CD8-positive, alpha-beta memory T cell (primary cell): ENCODE data around the gene PRRG3. TPM values are rescaled to one million over a fixed set of nuclear protein-coding genes. Genes with fewer than 3 reads are reported as not detected.
A peak's percentile ranks its signal among the peaks of the same experiment; 100 is the strongest.
"Not testable (repeated sequence)": the region's sequence is repeated elsewhere in the genome, so short reads cannot be mapped to it uniquely, and the experiment has no call there.

Source experiments
- CTCF ChIA-PET: fragments of 350-600 bp; sonication (Branson Sonifier 250); formaldehyde crosslinking; loops from one replicate; lab custom pipeline; 2021; ENCODE audit warnings: antibody characterized with exemption; lab: Charles Lee
- POLR2A ChIA-PET: fragments of 350-600 bp; sonication (Branson Sonifier 250); formaldehyde crosslinking; loops from one replicate; lab custom pipeline; 2021; ENCODE audit warnings: antibody characterized with exemption; lab: Charles Lee
- DNase-seq, 5 donors: peaks; one replicate each; pipeline versions ENCODE4 v3.0.0 to v3.0.0-alpha.2; 2020 to 2022; ENCODE audit warnings: mixed read lengths in 1 of 5
- H3K27ac ChIP-seq: one replicate; pipeline ENCODE4 v1.7.0; 2013; ENCODE audit warnings: low read depth, mild to moderate bottlenecking, low read length, moderate library complexity
- H3K27me3 ChIP-seq: 2 replicates; pipeline ENCODE4 v1.7.0; 2013; ENCODE audit warnings: low read length, mild to moderate bottlenecking; ENCODE audit not compliant: insufficient read depth, poor library complexity, severe bottlenecking
- H3K36me3 ChIP-seq: 2 replicates; pipeline ENCODE4 v1.7.0; 2013; ENCODE audit warnings: mild to moderate bottlenecking, low read length, moderate library complexity; ENCODE audit not compliant: insufficient read depth
- H3K4me1 ChIP-seq: 2 replicates; pipeline ENCODE4 v1.7.0; 2013; ENCODE audit warnings: mild to moderate bottlenecking, low read length, moderate library complexity; ENCODE audit not compliant: insufficient read depth
- H3K4me3 ChIP-seq: 2 replicates; pipeline ENCODE4 v1.7.0; 2013; ENCODE audit warnings: mild to moderate bottlenecking, low read length
- H3K9me3 ChIP-seq: 2 replicates; pipeline ENCODE4 v1.7.0; 2013; ENCODE audit warnings: mild to moderate bottlenecking, low read length
- H3K27ac Mint-ChIP-seq, 8 donors: one replicate each; pipeline ENCODE4 v1.8.0; 2020 to 2021; ENCODE audit warnings: mixed read lengths in 8 of 8, mild to moderate bottlenecking in 6 of 8, inconsistent platforms in 3 of 8, moderate library complexity in 3 of 8
- H3K27me3 Mint-ChIP-seq, 2 donors: one replicate each; pipeline ENCODE4 v1.8.0; 2020 to 2021; ENCODE audit warnings: mixed read lengths in 2 of 2, mild to moderate bottlenecking in 1 of 2, moderate library complexity in 1 of 2
- H3K36me3 Mint-ChIP-seq, 3 donors: one replicate each; pipeline ENCODE4 v1.8.0; 2020 to 2021; ENCODE audit warnings: mixed read lengths in 3 of 3, inconsistent platforms in 1 of 3, mild to moderate bottlenecking in 1 of 3
- H3K4me1 Mint-ChIP-seq, 3 donors: one replicate each; pipeline ENCODE4 v1.8.0; 2020 to 2021; ENCODE audit warnings: mixed read lengths in 3 of 3, inconsistent platforms in 1 of 3, mild to moderate bottlenecking in 1 of 3
- H3K4me3 Mint-ChIP-seq, 7 donors: one replicate each; pipeline ENCODE4 v1.8.0; 2020 to 2021; ENCODE audit warnings: mixed read lengths in 7 of 7, mild to moderate bottlenecking in 6 of 7, moderate library complexity in 4 of 7, inconsistent platforms in 2 of 7
- H3K9me3 Mint-ChIP-seq, 5 donors: one replicate each; pipeline ENCODE4 v1.8.0; 2020 to 2022; ENCODE audit warnings: mixed read lengths in 5 of 5, mild to moderate bottlenecking in 3 of 5, moderate library complexity in 2 of 5, inconsistent platforms in 1 of 5
- polyA plus RNA-seq: library from polyadenylated mRNA; unstranded; fragments of 300-500 nt; fragmentation: Illumina TruSeq; gene quantifications from one replicate; pipeline ENCODE4 v1.2.3, GENCODE V29; 2021
- total RNA-seq, 2 experiments: library from RNA; stranded (reverse); gene quantifications; one replicate each; pipeline ENCODE4 v1.2.3, GENCODE V29; 2021

PRRG3 gene
- total and polyA plus RNA-seq, 3 experiments from 2014 or later, result not detected

DNA sequence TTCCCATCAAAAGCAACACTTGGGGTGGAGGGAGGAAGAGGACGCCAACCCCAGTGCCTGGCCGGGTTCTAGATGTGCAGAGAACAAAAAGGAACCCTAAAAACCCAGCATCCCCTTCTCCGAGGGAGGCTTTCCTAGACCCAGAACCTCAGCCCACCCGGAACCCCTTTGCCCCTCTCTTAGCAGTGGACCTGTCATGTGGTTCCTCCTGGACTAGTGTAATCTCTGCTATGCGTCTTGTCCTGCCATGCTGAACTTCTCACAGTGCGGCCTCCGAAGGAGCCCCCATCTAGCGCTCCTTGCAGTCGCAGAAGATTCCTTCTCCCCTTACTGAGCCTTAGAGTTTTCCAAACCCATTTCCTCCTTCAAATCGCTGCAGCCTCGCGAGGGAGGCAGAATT lies 1.1 kb upstream of the PRRG3 start:
- no peak overlapping the region for H3K4me3 Mint-ChIP-seq
- H3K27me3 Mint-ChIP-seq, result peaks cover 10 to 13% of the 10 kb centered on the region in 2 donors
- Histone ChIP-seq H3K4me1 (no peaks in the 10 kb centered on the region), H3K9me3 (no peaks in the 10 kb centered on the region), H3K27ac (no peak overlapping the region), H3K27me3 (no peaks in the 10 kb centered on the region), H3K4me3 (no peak overlapping the region), H3K36me3 (no peaks in the 10 kb centered on the region)
- H3K4me1 Mint-ChIP-seq, result no peaks in the 10 kb centered on the region
- H3K36me3 Mint-ChIP-seq, result no peaks in the 10 kb centered on the region
- no peak overlapping the region for H3K27ac Mint-ChIP-seq
- POLR2A ChIA-PET, result no interaction called here
- peaks cover 0 to 2% (median 0%) of the 10 kb centered on the region in 5 donors for H3K9me3 Mint-ChIP-seq
- CTCF ChIA-PET, result no interaction called here
- no peak for DNase-seq

DNA sequence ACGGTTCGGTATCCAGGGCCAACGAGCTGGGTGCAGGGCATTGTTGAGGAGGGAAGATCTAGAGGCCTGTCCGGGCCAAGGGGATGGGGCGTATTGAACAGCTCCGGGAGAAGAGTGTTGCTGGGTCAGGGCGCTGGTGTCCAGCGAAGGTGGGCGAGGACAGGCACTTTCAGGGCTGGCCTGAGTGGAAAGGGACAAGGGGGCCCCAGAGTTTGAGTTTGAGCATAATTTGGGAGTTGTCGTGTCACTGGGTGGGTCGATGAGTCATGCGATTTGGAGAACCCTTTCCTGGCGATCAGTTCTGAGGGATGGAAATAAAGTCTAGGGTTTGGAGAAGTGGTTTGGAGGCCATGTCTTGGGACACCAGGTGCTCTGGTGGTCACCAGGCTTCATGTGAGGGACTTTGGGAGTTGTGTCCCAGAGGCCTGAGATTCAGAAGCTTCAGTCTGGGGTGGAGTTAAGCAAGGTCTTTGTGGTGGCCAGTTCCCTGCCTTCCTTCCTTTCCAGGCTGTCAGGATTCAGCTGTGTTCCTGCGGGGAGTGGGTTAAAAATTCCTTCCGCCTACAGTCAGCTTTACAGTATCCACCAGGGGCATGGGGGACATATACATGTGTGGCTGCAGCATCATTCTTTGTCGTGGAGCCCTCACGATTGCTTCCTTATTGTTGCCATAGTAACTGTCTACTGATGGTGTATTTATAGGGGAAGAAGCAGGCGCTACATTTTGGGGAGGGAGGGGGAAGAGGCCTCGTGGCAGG lies 504 bp downstream of the PRRG3 start:
- no peaks in the 10 kb centered on the region for H3K9me3 ChIP-seq
- H3K4me3 ChIP-seq, result no peak overlapping the region
- no peaks in the 10 kb centered on the region for H3K4me1 ChIP-seq
- no peaks in the 10 kb centered on the region for H3K36me3 ChIP-seq
- H3K4me1 Mint-ChIP-seq, result no peaks in the 10 kb centered on the region
- H3K9me3 Mint-ChIP-seq, result peaks cover 0 to 2% (median 0%) of the 10 kb centered on the region in 5 donors
- no peak overlapping the region for H3K4me3 Mint-ChIP-seq
- no peak overlapping the region for H3K27ac ChIP-seq
- H3K27me3 ChIP-seq, result no peaks in the 10 kb centered on the region
- H3K27ac Mint-ChIP-seq, result no peak overlapping the region
- ChIA-PET CTCF (no interaction called here), POLR2A (no interaction called here)
- H3K36me3 Mint-ChIP-seq, result no peaks in the 10 kb centered on the region
- DNase-seq, result no peak
- H3K27me3 Mint-ChIP-seq, result peaks cover 12 to 13% of the 10 kb centered on the region in 2 donors

DNA sequence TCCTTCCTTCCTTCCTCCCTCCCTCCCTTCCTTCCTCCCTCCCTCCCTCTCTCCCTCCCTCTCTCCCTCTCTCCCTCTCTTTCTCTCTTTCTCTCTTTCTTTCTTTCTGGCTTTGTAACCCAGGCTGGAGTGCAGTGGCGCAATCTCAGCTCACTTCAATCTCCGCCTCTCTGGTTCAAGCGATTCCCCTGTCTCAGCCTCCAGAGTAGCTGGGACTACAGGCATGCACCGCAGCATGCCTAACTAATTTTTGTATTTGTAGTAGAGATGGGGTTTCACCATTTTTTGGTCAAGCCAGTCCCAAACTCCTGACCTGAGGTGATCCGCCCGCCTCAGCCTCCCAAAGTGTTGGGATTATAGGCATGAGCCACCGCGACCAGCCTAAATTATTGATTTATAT lies 1.8 kb downstream of the PRRG3 start:
- H3K27ac ChIP-seq, H3K36me3 Mint-ChIP-seq, H3K9me3 ChIP-seq, H3K4me1 ChIP-seq, H3K9me3 Mint-ChIP-seq, DNase-seq, POLR2A ChIA-PET, H3K4me3 Mint-ChIP-seq, H3K36me3 ChIP-seq, H3K4me1 Mint-ChIP-seq, H3K4me3 ChIP-seq, H3K27me3 ChIP-seq, CTCF ChIA-PET: not testable (repeated sequence)
- peak overlapping the region in 1 of 8 donors; percentile 81 for H3K27ac Mint-ChIP-seq
- H3K27me3 Mint-ChIP-seq, result peaks cover 13 to 16% of the 10 kb centered on the region in 2 donors

DNA sequence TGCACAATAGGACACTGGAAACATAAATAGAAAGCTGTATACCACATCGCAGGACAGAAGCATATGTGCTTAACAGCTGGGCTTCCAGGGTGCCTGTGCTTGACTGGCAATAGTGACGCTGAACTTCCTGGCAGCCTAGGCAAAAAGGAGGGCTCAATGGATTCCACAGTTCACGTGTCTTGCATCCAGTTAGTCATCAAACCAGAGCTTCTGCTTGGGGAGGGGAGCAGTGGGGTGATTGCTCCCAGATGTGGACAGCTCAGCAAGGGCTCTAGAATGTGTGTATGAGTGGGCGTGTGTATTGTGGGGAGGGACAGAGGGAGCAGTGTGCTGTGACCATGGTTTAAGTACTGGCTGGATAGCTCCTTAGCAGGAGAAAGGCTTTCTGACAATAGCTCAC lies 2.3 kb downstream of the PRRG3 start:
- H3K9me3 Mint-ChIP-seq, result peaks cover 0 to 2% (median 0%) of the 10 kb centered on the region in 5 donors

DNA sequence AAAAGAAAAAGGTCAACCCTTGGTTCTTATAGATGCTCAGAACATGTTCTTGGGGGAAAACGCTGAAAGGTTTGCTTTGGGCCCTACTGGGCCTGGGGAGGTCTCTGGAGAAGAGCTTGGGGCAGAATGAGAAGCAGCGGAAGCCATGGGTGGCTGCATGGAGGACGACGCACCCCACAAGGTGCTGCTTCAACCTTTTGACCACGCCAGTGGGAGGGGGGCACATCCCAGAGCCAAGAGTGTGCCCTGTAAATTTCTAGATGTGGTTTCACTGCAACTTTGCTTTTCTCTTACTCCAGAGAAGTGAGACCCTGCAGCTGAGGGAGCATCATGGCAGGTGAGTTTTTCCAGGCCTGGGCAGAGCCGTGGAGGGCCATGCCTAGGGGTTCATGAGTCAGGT lies 3.2 kb downstream of the PRRG3 start:
- Mint-ChIP-seq H3K9me3 (peaks cover 0 to 2% (median 0%) of the 10 kb centered on the region in 5 donors), H3K4me1 (no peaks in the 10 kb centered on the region), H3K36me3 (no peaks in the 10 kb centered on the region), H3K27ac (no peak overlapping the region), H3K4me3 (no peak overlapping the region), H3K27me3 (peaks cover 10 to 19% of the 10 kb centered on the region in 2 donors)
- no peaks in the 10 kb centered on the region for H3K9me3 ChIP-seq
- no peak overlapping the region for H3K27ac ChIP-seq
- no peaks in the 10 kb centered on the region for H3K27me3 ChIP-seq
- DNase-seq, result no peak
- no peaks in the 10 kb centered on the region for H3K4me1 ChIP-seq
- no peak overlapping the region for H3K4me3 ChIP-seq
- POLR2A ChIA-PET, result no interaction called here
- H3K36me3 ChIP-seq, result no peaks in the 10 kb centered on the region
- CTCF ChIA-PET, result no interaction called here

More for the DNA sequence above, 2.3 kb downstream of the PRRG3 start:
- H3K4me3 ChIP-seq, result no peak overlapping the region
- Mint-ChIP-seq H3K4me1 (no peaks in the 10 kb centered on the region), H3K36me3 (no peaks in the 10 kb centered on the region), H3K27ac (no peak overlapping the region), H3K27me3 (peaks cover 13 to 19% of the 10 kb centered on the region in 2 donors), H3K4me3 (no peak overlapping the region)
- ChIA-PET CTCF (no interaction called here), POLR2A (no interaction called here)
- H3K36me3 ChIP-seq, result no peaks in the 10 kb centered on the region
- no peak overlapping the region for H3K27ac ChIP-seq
- H3K4me1 ChIP-seq, result no peaks in the 10 kb centered on the region
- H3K9me3 ChIP-seq, result no peaks in the 10 kb centered on the region
- no peak for DNase-seq
- no peaks in the 10 kb centered on the region for H3K27me3 ChIP-seq

DNA sequence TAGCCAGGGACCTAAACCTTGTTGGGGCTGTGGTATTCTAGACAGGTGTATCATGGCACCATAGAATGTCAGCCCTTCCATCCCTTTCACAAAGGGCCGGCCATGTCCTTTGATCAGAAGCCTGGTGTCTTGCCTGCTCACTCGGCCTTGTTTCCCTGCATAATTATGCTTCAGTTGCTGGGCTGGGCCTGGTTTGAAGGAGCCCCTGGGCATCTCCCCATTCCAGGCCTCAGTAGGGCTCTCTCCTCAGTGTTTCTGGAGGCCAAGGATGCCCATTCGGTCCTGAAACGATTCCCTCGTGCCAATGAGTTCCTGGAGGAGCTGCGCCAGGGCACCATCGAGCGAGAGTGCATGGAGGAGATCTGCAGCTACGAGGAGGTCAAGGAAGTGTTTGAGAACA lies 4.5 kb downstream of the PRRG3 start:
- Mint-ChIP-seq H3K9me3 (peaks cover 0 to 2% (median 0%) of the 10 kb centered on the region in 5 donors), H3K27me3 (peaks cover 7 to 17% of the 10 kb centered on the region in 2 donors), H3K27ac (no peak overlapping the region), H3K4me3 (no peak overlapping the region), H3K4me1 (no peaks in the 10 kb centered on the region), H3K36me3 (no peaks in the 10 kb centered on the region)
- Histone ChIP-seq H3K9me3 (no peaks in the 10 kb centered on the region), H3K27me3 (no peaks in the 10 kb centered on the region), H3K4me3 (no peak overlapping the region), H3K27ac (no peak overlapping the region), H3K4me1 (no peaks in the 10 kb centered on the region), H3K36me3 (no peaks in the 10 kb centered on the region)
- DNase-seq, result no peak
- ChIA-PET CTCF (no interaction called here), POLR2A (no interaction called here)

DNA sequence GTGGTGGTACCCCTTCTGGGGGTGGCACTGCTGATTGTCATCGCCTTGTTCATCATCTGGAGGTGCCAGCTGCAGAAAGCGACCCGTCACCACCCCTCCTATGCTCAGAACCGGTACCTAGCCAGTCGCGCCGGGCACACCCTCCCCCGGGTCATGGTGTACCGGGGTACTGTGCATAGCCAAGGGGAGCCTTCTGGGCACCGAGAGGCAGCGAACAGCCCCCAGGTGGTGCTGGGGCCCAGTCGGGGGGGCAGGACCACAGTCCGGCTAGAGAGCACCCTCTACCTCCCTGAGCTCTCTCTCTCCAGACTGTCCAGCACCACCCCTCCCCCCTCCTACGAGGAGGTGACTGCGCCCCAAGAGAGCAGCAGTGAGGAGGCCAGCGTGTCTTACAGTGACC lies 5.3 kb downstream of the PRRG3 start:
- Histone ChIP-seq H3K9me3 (no peaks in the 10 kb centered on the region), H3K4me3 (no peak overlapping the region), H3K4me1 (no peaks in the 10 kb centered on the region), H3K27me3 (no peaks in the 10 kb centered on the region), H3K36me3 (no peaks in the 10 kb centered on the region), H3K27ac (no peak overlapping the region)
- ChIA-PET POLR2A (no interaction called here), CTCF (no interaction called here)
- Mint-ChIP-seq H3K27ac (no peak overlapping the region), H3K36me3 (no peaks in the 10 kb centered on the region), H3K4me1 (no peaks in the 10 kb centered on the region), H3K4me3 (no peak overlapping the region), H3K27me3 (peaks cover 6 to 18% of the 10 kb centered on the region in 2 donors), H3K9me3 (peaks cover 0 to 2% (median 0%) of the 10 kb centered on the region in 5 donors)
- no peak for DNase-seq

DNA sequence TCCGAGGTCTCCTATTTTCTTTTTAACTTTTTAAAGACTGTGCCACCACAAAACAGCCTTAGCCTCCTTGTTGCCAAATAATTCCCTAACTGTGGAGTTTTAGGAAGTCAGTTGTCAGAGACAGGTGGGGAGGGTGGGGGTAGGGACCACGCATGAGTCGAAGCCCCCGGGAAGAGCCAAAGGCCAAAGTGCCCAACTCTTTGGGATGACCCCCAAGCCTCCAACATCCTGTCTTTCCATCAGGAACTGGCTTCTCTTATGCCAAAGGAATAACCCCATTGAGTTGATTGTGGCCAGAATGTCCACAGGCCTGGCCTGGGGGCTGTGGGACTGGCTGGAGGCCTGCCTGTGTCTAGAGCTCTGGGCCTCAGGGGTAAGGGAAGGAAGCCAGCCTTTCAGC lies 5.8 kb downstream of the PRRG3 start:
- ChIA-PET CTCF (no interaction called here), POLR2A (no interaction called here)
- Histone ChIP-seq H3K27me3 (no peaks in the 10 kb centered on the region), H3K36me3 (no peaks in the 10 kb centered on the region), H3K9me3 (no peaks in the 10 kb centered on the region), H3K4me1 (no peaks in the 10 kb centered on the region), H3K27ac (no peak overlapping the region), H3K4me3 (no peak overlapping the region)
- Mint-ChIP-seq H3K27ac (no peak overlapping the region), H3K4me3 (no peak overlapping the region), H3K27me3 (peaks cover under 1 to 16% of the 10 kb centered on the region in 2 donors), H3K9me3 (peaks cover 0 to 2% (median 0%) of the 10 kb centered on the region in 5 donors), H3K36me3 (no peaks in the 10 kb centered on the region), H3K4me1 (no peaks in the 10 kb centered on the region)
- DNase-seq, result no peak
